Right hindlimb (tissue), 1 donor: ENCODE measurements around the gene XG.

Experiments used
- DNase-seq: peaks from one replicate; pipeline ENCODE4 v3.0.0-alpha.2; 2018

Gene XG

GRCh38 chrX:2823795-2824386, 72.1 kb downstream of the XG start:
- DNase-seq = no peak

- no peak for DNase-seq
These were observed 73.0 kb downstream of the XG start for GRCh38 chrX:2824886-2825285.

- peak; percentile 42 for DNase-seq
These were observed 76.6 kb downstream of the XG start, which contains the start of gene GYG2 for GRCh38 chrX:2828344-2828958. Gene GYG2 (plus strand): TSS chrX:2828930. CDS start chrX:2830189, 1,259 bp downstream.

GRCh38 chrX:2828959-2829411, 77.1 kb downstream of the XG start:
- no peak for DNase-seq

- no peak for DNase-seq
These were observed 77.8 kb downstream of the XG start for GRCh38 chrX:2829469-2830246.

GRCh38 chrX:2831471-2832228, 79.8 kb downstream of the XG start:
- DNase-seq = no peak

- no peak for DNase-seq
These were observed 86.1 kb downstream of the XG start for GRCh38 chrX:2837961-2838360.

GRCh38 chrX:2840961-2841360, 89.1 kb downstream of the XG start:
- no peak for DNase-seq

GRCh38 chrX:2841537-2841936, 89.7 kb downstream of the XG start:
- DNase-seq = no peak

GRCh38 chrX:2846992-2847391, 95.2 kb downstream of the XG start:
- no peak for DNase-seq

- DNase-seq = no peak
These were observed 97.0 kb downstream of the XG start for GRCh38 chrX:2848871-2849301.

GRCh38 chrX:2854918-2855317, 103.1 kb downstream of the XG start:
- DNase-seq = no peak

- no peak for DNase-seq
These were observed 103.9 kb downstream of the XG start for GRCh38 chrX:2855761-2856160.

- no peak for DNase-seq
These were observed 105.7 kb downstream of the XG start for GRCh38 chrX:2857566-2857965.

- DNase-seq = no peak
These were observed 107.5 kb downstream of the XG start for GRCh38 chrX:2859197-2859797.

- no peak for DNase-seq
These were observed 110.6 kb downstream of the XG start for GRCh38 chrX:2862404-2862803.

GRCh38 chrX:2863646-2864045, 111.8 kb downstream of the XG start:
- DNase-seq = no peak
